HFFc6 (cell line): ENCODE results near the gene STAG3. TPM values are rescaled to one million over a fixed set of nuclear protein-coding genes. Genes with fewer than 3 reads are reported as not detected.
"Not testable (repeated sequence)": the region's sequence is repeated elsewhere in the genome, so short reads cannot be mapped to it uniquely, and the experiment has no call there.

ENCODE experiments used
- DNase-seq: peaks from one replicate; pipeline ENCODE4 v3.0.0-alpha.2; 2018
- H3K27ac Mint-ChIP-seq: 2 replicates; pipeline ENCODE4 v1.8.0; 2020; ENCODE audit warnings: mild to moderate bottlenecking, mixed read lengths
- H3K27me3 Mint-ChIP-seq: 2 replicates; pipeline ENCODE4 v1.8.0; 2021; ENCODE audit warnings: mild to moderate bottlenecking, moderate library complexity, mixed read lengths; ENCODE audit not compliant: insufficient read depth
- H3K36me3 Mint-ChIP-seq: 2 replicates; pipeline ENCODE4 v1.8.0; 2021; ENCODE audit warnings: low read depth, mixed read lengths
- H3K4me1 Mint-ChIP-seq: 2 replicates; pipeline ENCODE4 v1.8.0; 2020; ENCODE audit warnings: low read depth, mixed read lengths
- H3K4me3 Mint-ChIP-seq: 2 replicates; pipeline ENCODE4 v1.8.0; 2020; ENCODE audit warnings: mild to moderate bottlenecking, moderate library complexity, mixed read lengths
- H3K9me3 Mint-ChIP-seq: 2 replicates; pipeline ENCODE4 v1.8.0; 2020; ENCODE audit warnings: mild to moderate bottlenecking, mixed read lengths
- CTCF ChIP-seq: fragments of 200-600 bp; sonication (generic); IDR thresholded peaks from 2 replicates; pipeline ENCODE4 v1.5.0; 2021; ENCODE audit warnings: antibody characterized with exemption, mild to moderate bottlenecking
- total RNA-seq, 6 experiments: library from RNA; stranded (reverse); fragmentation: NEBNext Ultra II Directional; extraction: Animal tissue kit (Norgen Biotek cat#: 25700); gene quantifications; 2 replicates in 1 of 6; 3 replicates in 5 of 6; pipeline ENCODE4 v1.2.3, GENCODE V29; 2021

STAG3 gene
- total RNA-seq, 6 experiments from 2014 or later: 0.24 to 0.91 (median 0.43) TPM

GRCh38 chr7:100132697-100133151 lies 45.0 kb upstream of the STAG3 start:
- no peak overlapping the region; the same call in 1 of the 2 replicates for H3K27ac Mint-ChIP-seq
- no peaks in the 10 kb centered on the region; the same call in 1 of the 2 replicates for H3K27me3 Mint-ChIP-seq
- H3K36me3 Mint-ChIP-seq: no peaks in the 10 kb centered on the region
- peak; percentile 88 for TF ChIP-seq CTCF
- H3K9me3 Mint-ChIP-seq: no peaks in the 10 kb centered on the region
- peak; percentile 60 for DNase-seq
- 0 out of 2 replicates have a peak overlapping the region, but pooled peaks have one; percentile 27 for H3K4me3 Mint-ChIP-seq
- peaks cover 23% of the 10 kb centered on the region for H3K4me1 Mint-ChIP-seq

GRCh38 chr7:100137851-100138760 lies 39.6 kb upstream of the STAG3 start:
- DNase-seq: no peak
- Mint-ChIP-seq H3K27me3 (peaks cover 4% of the 10 kb centered on the region), H3K27ac (no peak overlapping the region), H3K4me3 (no peak overlapping the region), H3K36me3 (no peaks in the 10 kb centered on the region), H3K9me3 (no peaks in the 10 kb centered on the region), H3K4me1 (peaks cover 8% of the 10 kb centered on the region)
- no peak for TF ChIP-seq CTCF

GRCh38 chr7:100141555-100141949 lies 36.2 kb upstream of the STAG3 start:
- no peak overlapping the region for H3K27ac Mint-ChIP-seq
- H3K4me3 Mint-ChIP-seq: no peak overlapping the region
- TF ChIP-seq CTCF: no peak
- no peaks in the 10 kb centered on the region for H3K9me3 Mint-ChIP-seq
- DNase-seq: no peak
- no peaks in the 10 kb centered on the region for H3K36me3 Mint-ChIP-seq
- H3K27me3 Mint-ChIP-seq: peaks cover 4% of the 10 kb centered on the region
- peaks cover 7% of the 10 kb centered on the region for H3K4me1 Mint-ChIP-seq

GRCh38 chr7:100142461-100142860 lies 35.3 kb upstream of the STAG3 start:
- DNase-seq: no peak
- no peak for TF ChIP-seq CTCF
- Mint-ChIP-seq H3K9me3 (no peaks in the 10 kb centered on the region), H3K27me3 (peaks cover 4% of the 10 kb centered on the region), H3K4me1 (peaks cover 7% of the 10 kb centered on the region), H3K36me3 (no peaks in the 10 kb centered on the region), H3K4me3 (no peak overlapping the region), H3K27ac (no peak overlapping the region)

GRCh38 chr7:100146350-100146749 lies 31.4 kb upstream of the STAG3 start:
- DNase-seq, H3K27me3 Mint-ChIP-seq, H3K27ac Mint-ChIP-seq, H3K36me3 Mint-ChIP-seq, H3K4me3 Mint-ChIP-seq, H3K9me3 Mint-ChIP-seq: not testable (repeated sequence)
- H3K4me1 Mint-ChIP-seq: peaks cover 19% of the 10 kb centered on the region

- Mint-ChIP-seq H3K9me3 (no peaks in the 10 kb centered on the region), H3K36me3 (peaks cover 7% of the 10 kb centered on the region; the same call in 1 of the 2 replicates), H3K27me3 (peaks cover 8% of the 10 kb centered on the region; the same call in 1 of the 2 replicates), H3K27ac (no peak overlapping the region), H3K4me1 (peaks cover 16% of the 10 kb centered on the region), H3K4me3 (no peak overlapping the region)
- no peak for TF ChIP-seq CTCF
- DNase-seq: no peak
Observed at GRCh38 chr7:100147278-100147677, 30.4 kb upstream of the STAG3 start.
